GM21723 (cell line): ENCODE data around the gene KMT5B.
"Not testable (repeated sequence)": the region's sequence is repeated elsewhere in the genome, so short reads cannot be mapped to it uniquely, and the experiment has no call there.

Experiments
- ATAC-seq: cut with Tn5 transposase; IDR thresholded peaks from one replicate; pipeline ENCODE4 v1.9.1; 2021; ENCODE audit warnings: mild to moderate bottlenecking, moderate library complexity; ENCODE audit not compliant: unreplicated experiment

The KMT5B gene

GRCh38 chr11:68213135-68213515, at the start of gene KMT5B:
TSS of gene KMT5B (minus strand) at chr11:68213296. CDS start at chr11:68190076, 23,220 bp downstream.
- ATAC-seq = peak; percentile 7

- no peak for ATAC-seq
Observed at GRCh38 chr11:68262544-68262827, 49.4 kb upstream of the KMT5B start.

- ATAC-seq = no peak
Observed at GRCh38 chr11:68261749-68262543, 48.9 kb upstream of the KMT5B start.

- ATAC-seq = no peak
Observed at GRCh38 chr11:68261006-68261405, 47.9 kb upstream of the KMT5B start.

GRCh38 chr11:68260484-68260883, 47.4 kb upstream of the KMT5B start:
- ATAC-seq = no peak

GRCh38 chr11:68259122-68259959, 46.2 kb upstream of the KMT5B start:
- ATAC-seq = no peak

- ATAC-seq = no peak
Observed at GRCh38 chr11:68258363-68258765, 45.3 kb upstream of the KMT5B start.

GRCh38 chr11:68257477-68258362, 44.6 kb upstream of the KMT5B start:
- no peak for ATAC-seq

- no peak for ATAC-seq
Observed at GRCh38 chr11:68256331-68256741, 43.2 kb upstream of the KMT5B start.

- no peak for ATAC-seq
Observed at GRCh38 chr11:68255526-68255925, 42.4 kb upstream of the KMT5B start.

- no peak for ATAC-seq
Observed at GRCh38 chr11:68254421-68254820, 41.3 kb upstream of the KMT5B start.

GRCh38 chr11:68251765-68252164, 38.7 kb upstream of the KMT5B start:
- ATAC-seq = no peak

- not testable (repeated sequence) for ATAC-seq
Observed at GRCh38 chr11:68244912-68245311, 31.8 kb upstream of the KMT5B start.

GRCh38 chr11:68243847-68244246, 30.8 kb upstream of the KMT5B start:
- not testable (repeated sequence) for ATAC-seq

GRCh38 chr11:68242616-68243015, 29.5 kb upstream of the KMT5B start:
- no peak for ATAC-seq

GRCh38 chr11:68231621-68232020, 18.5 kb upstream of the KMT5B start:
- no peak for ATAC-seq

- no peak for ATAC-seq
Observed at GRCh38 chr11:68229601-68230000, 16.5 kb upstream of the KMT5B start.

GRCh38 chr11:68226421-68226820, 13.3 kb upstream of the KMT5B start:
- no peak for ATAC-seq

- ATAC-seq = no peak
Observed at GRCh38 chr11:68224606-68225005, 11.5 kb upstream of the KMT5B start.

- no peak for ATAC-seq
Observed at GRCh38 chr11:68223275-68223674, 10.2 kb upstream of the KMT5B start.

- no peak for ATAC-seq
Observed at GRCh38 chr11:68221406-68221805, 8.3 kb upstream of the KMT5B start.
